AG10803 (cell line): ENCODE measurements around the gene NEAT1.
"Not testable (repeated sequence)": the region's sequence is repeated elsewhere in the genome, so short reads cannot be mapped to it uniquely, and the experiment has no call there.

Experiments used
- DNase-seq: peaks from one replicate; pipeline ENCODE4 v3.0.0; 2010; ENCODE audit warnings: low read depth
- H3K4me3 ChIP-seq: 2 replicates; pipeline ENCODE4 v1.5.1; 2011; ENCODE audit warnings: mild to moderate bottlenecking, low read length, control low read depth
- CTCF ChIP-seq: conservative IDR thresholded peaks from 2 replicates; pipeline ENCODE4 v1.5.1; 2011; ENCODE audit warnings: mild to moderate bottlenecking, low read length, control low read depth, inconsistent platforms

NEAT1 gene

GRCh38 chr11:65444314-65445051 is 21.9 kb downstream of the NEAT1 start:
- no peak overlapping the region for H3K4me3 ChIP-seq
- TF ChIP-seq CTCF: no peak
- peak; percentile 18 for DNase-seq

GRCh38 chr11:65445101-65445603 is 22.6 kb downstream of the NEAT1 start:
- H3K4me3 ChIP-seq: no peak overlapping the region
- DNase-seq: peak; percentile 34
- no peak for TF ChIP-seq CTCF

GRCh38 chr11:65445604-65446445 is 23.2 kb downstream of the NEAT1 start:
- no peak for TF ChIP-seq CTCF
- peak; percentile 67 for DNase-seq
- H3K4me3 ChIP-seq: no peak overlapping the region

GRCh38 chr11:65446446-65447277 is 24.1 kb downstream of the NEAT1 start:
- DNase-seq: peak; percentile 59
- H3K4me3 ChIP-seq: no peak overlapping the region
- TF ChIP-seq CTCF: no peak

- TF ChIP-seq CTCF: no peak
- peak; percentile 31 for DNase-seq
- H3K4me3 ChIP-seq: no peak overlapping the region
Measured at GRCh38 chr11:65448074-65448417, 25.4 kb downstream of the NEAT1 start.

- DNase-seq: peak; percentile 68
- H3K4me3 ChIP-seq: no peak overlapping the region
- TF ChIP-seq CTCF: peak; percentile 20; the same call in 1 of the 2 replicates
Measured at GRCh38 chr11:65448418-65449105, 26.0 kb downstream of the NEAT1 start.

GRCh38 chr11:65451301-65451700 is 28.7 kb downstream of the NEAT1 start:
- DNase-seq, H3K4me3 ChIP-seq: not testable (repeated sequence)

- H3K4me3 ChIP-seq, DNase-seq: not testable (repeated sequence)
Measured at GRCh38 chr11:65452259-65452658, 29.7 kb downstream of the NEAT1 start.
